Activated T-cell treated with anti-CD3 and anti-CD28 coated beads for 1 hour (primary cell): ENCODE data around the gene CCDC117.
"Not testable (repeated sequence)": the region's sequence is repeated elsewhere in the genome, so short reads cannot be mapped to it uniquely, and the experiment has no call there.

Experiments
- DNase-seq: peaks from one replicate; pipeline ENCODE4 v3.0.0-alpha.2; 2020; ENCODE audit warnings: low read depth

CCDC117 gene, protein sequence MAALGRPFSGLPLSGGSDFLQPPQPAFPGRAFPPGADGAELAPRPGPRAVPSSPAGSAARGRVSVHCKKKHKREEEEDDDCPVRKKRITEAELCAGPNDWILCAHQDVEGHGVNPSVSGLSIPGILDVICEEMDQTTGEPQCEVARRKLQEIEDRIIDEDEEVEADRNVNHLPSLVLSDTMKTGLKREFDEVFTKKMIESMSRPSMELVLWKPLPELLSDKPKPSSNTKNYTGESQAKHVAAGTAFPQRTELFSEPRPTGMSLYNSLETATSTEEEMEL

DNA sequence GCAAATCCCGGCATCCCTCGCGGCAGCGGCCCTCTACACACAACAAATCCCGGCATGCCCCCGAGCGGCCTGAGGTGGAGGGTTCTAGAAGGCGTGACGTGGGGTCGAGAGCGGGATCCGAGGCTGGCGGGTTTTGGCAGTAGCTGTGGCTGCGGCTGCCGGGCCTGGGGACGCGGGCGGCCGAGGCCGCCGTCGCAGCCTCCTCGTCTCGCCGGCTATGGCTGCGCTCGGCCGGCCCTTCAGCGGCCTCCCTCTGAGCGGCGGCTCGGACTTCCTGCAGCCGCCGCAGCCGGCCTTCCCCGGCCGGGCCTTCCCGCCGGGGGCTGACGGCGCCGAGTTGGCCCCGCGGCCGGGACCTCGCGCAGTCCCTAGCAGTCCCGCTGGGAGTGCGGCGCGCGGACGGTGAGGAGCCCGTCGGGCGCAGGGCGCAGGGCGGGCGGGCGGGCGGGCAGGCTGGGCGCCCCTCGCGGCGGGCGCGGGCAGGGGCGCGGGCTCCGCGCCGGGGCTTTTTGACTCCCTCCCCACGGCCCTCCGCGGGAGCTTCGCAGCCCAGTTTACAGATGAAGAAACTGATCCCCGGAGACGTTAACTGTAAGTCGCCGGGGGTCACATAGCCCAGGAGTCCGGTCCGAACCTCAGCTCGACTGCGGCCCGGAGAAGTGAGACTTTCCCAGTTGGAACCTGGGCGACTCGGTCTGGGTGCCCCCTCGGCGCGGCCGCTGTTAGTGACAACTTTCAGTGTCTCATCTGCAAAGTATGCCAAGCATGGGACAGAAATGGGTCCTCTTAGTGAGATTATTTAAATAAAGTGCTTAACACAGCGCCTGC is at the start of gene CCDC117:
Gene CCDC117 (plus strand): TSS at position 63 of the 828 bp plus-strand sequence. CDS start 155 bp downstream, at position 218.
- DNase-seq: peak; percentile 90

DNA sequence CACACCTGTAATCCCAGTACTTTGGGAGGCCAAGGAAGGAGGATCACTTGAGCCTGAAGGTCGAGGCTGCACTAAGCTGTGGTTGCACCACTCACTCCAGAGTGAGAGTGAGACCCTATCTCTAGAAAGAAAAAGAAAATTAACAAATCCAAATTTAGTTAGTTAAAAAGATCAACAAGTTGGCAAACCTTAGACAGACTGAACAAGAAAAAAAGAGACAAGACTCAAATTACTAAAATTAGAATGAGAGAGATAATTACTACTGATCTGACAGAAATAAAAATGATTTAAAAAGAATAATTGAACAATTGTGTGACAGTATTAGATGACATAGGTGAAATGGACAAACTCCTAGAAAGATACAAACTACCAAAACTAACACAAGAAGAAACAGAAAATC is 44.5 kb upstream of the CCDC117 start:
- no peak for DNase-seq

DNA sequence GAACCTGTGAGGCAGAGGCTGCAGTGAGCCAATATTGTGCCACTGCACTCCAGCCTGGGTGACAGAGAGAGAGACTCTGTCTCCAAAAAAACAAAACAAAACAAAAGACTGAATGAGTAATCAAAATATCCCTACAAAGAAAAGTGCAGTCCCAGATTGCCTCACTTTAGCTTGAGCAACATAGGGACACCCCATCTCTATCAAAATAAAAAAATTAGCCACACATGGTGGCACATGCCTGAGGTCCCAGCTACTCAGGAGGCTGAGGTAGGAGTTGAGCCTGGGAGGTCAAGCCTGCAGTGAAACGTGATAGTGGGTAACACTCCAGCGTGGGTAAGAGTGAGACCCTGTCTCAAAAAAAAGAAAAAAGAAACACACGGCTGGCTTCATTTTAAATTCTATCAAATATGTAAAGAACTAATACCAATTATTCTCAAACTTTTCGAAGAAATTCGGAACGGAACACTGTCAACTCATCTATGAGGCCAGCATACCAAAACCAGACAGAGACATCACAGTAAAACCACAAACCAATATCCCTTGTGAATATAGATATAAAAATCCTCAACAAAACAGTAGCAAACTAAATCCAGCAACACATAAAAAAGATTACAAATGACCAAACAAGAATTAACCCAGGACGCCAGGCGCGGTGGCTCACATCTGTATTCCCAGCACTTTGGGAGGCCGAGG is 43.7 kb upstream of the CCDC117 start:
- DNase-seq: no peak

DNA sequence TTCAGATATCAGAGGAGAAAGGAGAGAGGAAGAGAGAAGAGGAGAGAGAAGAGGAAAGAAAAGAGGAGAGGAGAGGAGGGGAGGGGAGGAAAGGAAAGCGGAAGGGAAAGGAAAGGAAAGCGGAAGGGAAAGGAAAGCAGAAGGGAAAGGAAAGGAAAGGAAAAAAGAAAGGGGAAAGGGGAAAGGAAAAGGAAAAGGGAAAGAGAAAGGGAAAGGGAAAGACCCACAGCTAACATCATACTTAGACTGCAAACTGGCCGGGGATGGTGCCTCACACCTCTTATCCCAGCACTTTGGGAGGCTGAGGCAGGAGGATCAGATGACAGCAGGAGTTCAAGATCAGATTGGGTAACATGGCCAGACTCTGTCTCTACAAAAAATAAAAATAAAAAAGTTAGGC is 42.3 kb upstream of the CCDC117 start:
- no peak for DNase-seq

DNA sequence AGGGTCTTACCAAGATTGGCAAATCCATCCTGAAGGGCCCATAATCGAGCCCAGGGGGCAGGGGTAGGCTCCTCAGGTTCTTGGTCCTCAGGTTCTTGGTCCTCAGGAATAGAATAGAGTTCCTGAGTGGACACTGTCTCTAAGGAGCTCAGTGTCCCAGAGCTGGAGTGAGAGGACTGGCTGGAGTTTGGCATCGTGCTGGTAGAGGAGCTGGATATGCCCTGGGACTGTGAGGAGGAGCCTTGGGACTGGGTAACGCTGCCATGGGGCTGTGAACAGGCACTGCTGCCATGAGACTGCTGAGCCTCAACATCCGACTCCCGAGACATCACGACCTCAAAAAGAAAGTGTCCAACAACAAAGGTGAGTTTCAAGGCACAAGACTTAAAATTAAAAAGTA is 38.1 kb upstream of the CCDC117 start:
- DNase-seq: no peak

DNA sequence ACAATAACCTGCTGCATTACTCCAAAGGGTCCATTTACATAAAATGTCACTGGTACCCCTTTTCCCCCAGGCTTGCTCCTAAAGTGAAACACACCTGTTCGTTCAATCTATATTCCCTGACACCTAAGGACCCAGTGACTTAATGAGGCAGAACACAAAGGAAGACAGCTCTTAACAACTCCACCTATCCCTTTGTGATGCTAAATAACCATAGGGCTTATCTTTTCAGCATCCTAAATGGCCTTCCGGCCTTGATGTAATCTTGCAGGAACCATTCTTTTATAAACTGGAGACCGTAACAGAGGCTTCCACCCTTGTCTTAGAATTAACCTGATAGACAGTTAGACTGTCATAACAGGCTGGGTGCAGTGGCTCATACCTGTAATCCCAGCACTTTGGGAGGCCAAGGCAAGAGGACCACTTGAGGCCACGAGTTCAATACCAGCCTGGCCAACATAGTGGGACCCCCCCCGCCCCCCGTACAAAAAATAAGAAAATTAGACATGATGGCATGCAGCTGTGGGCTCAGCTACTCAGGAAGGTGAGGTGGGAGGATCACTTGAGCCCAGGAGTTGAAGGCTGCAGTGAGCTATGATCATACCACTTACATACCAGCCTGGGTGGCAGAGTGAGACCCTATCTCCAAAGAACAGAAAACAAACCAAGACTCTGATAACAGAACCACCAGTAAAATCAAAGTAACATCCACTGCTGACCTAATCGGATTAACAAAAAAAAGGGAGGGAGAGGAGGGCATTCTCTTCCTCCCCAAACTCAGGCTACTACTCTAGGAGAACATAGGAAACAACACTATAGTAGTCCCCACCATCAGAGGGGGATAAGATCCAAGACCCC is 36.0 kb upstream of the CCDC117 start:
- DNase-seq: no peak

DNA sequence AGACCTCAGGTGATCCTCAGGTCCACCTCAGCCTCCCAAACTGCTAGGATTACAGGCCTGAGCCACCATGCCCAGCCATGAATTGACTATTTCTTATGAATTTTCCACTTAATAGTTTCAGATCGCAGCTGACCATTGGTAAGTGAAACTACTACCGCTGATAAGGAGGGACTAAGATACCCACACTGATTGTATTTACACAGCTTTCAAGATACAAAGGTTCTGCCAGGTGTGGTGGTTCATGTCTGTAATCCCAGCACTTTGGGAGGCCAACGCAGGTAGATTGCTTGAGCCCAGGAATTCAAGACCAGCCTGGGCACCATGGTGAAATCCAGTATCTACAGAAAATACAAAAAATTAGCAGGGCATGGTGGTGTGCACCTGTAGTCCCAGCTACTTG is 34.8 kb upstream of the CCDC117 start:
- DNase-seq: no peak

DNA sequence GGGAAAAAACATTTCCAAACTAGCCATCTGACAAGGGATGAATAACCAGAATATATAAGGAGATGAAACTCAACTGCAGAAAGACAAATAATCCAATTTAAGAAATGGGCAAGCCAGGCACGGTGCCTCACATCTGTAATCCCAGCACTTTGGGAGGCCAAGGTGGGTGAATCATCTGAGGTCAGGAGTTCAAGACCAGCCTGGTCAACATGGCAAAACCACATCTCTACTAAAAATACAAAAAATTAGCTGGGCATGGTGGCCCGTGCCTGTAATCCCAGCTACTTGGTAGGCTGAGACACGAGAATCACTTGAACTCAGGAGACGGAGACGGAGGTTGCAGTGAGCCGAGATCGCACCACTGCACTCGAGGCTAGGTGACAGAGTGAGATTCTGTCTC is 33.6 kb upstream of the CCDC117 start:
- DNase-seq: not testable (repeated sequence)

DNA sequence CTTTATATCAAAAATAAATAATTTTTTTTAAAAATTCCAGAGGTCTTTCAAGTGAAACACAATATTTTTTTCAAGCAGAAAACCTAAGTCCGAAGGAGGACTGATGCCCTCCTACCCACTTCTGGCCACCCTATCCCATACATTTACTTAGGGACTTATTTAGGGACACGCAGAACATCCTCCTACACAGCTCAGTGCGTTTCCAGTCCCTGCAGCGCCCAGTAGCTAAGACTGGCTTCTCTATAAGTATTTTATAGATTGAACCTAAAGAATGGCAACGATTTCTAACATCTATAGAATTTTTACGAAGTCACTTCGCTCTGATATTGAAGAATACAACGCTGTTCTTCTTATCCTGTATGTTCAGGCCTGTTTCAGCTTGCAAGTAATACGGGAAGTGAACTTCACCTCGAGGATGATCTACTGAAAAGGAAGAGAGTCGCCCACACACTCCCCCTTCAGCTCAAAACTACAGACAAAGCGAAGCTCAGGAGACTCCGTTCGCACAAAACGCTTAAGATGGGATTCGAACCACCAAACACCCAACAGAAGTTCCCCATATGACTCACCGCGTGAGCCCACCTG is 31.2 kb upstream of the CCDC117 start:
- no peak for DNase-seq

DNA sequence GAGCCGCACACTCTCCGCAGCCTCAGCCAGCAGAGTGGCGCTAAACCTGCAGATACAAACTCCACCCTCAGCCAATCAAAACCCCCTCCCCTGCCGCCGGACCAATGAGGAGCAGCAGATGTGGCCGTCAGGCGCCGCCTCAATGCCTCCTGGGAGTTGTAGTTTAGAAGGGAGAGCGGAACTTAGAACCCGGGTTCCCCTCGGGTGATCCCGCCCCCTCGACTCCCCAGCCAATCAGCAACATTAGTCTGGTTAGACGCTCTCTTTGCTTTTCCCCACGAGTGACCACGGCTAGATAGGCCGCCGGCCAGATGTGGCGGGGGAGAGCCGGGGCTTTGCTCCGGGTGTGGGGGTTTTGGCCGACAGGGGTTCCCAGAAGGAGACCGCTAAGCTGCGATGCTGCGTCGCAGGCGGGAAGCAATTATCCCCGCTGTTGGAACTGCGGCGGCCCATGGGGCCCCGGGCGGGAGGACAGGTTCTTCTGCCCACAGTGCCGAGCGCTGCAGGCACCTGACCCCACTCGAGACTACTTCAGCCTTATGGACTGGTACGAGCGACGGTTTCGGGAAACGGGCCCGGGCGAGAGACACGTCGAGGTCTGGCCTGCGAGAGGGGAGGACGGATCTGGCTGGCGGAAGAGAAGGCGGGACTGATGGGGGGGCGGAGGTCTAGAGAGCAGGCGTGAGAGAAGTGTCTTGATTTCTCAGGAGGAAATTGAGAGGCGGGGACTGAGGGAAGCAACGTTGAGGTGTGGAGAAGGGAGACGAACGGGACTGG is 30.5 kb upstream of the CCDC117 start, which contains the start of the genes CHEK2 and HSCB:
Gene CHEK2 (minus strand): TSS at position 36 of the 777 bp plus-strand sequence. CDS start 7,099 bp downstream, outside the sequence.
Gene HSCB (plus strand): TSS at position 255 of the 777 bp plus-strand sequence. CDS start 57 bp downstream, at position 312.
- peak; percentile 93 for DNase-seq

DNA sequence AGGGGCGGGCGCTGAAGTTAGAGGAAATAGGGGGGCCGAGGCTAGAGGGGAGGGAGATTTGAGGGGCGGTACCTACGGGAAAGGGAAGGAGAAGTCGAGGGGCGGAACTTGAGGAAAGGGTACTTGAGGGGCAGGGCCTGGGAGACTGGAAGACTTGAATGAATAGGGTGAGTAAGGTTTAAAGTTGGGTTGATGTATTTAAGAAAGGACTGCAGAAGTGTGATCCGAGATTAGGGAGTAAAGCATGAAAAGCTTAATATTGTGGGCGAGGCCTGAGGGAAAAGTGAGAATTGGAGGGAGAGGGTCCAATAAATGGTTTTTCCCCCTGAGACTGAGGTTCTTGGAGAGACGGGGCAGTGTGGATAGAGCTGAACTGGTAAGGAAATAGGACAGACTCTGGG is 29.9 kb upstream of the CCDC117 start:
- DNase-seq: no peak

DNA sequence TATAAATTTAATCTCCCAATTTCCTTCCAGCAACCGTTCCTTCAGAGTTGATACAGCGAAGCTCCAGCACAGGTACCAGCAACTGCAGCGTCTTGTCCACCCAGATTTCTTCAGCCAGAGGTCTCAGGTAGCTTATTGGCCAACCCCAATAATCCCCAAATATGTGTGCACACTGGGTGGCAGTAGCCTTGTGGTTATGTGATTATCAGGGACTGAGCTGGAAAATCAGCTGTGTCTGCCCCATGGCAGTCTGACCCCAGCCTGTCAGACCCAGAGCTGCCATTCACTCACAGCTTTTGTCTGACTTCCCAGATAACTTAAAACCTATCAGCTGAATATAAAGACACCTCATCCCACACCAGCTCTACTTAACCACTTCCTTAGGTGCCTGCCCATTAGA is 28.6 kb upstream of the CCDC117 start:
- no peak for DNase-seq

DNA sequence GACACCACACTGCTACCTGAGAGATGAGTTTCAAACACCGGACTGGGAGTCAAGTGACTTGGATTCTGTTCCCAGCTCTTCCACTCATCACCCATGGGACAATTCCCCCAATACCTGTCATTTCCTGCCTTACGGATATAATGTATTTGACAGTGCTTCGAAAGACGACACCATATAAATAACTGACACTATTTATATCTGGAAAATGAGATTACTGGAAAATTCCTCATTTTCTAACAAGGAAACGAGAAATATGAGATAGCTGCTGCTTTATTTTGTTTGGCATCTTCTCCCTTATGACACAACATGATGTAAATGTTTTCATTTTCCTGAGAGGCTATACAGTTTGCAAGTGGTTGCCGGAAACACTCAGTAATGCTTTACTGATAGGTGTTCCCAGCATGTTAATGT is 22.0 kb upstream of the CCDC117 start:
- DNase-seq: no peak

DNA sequence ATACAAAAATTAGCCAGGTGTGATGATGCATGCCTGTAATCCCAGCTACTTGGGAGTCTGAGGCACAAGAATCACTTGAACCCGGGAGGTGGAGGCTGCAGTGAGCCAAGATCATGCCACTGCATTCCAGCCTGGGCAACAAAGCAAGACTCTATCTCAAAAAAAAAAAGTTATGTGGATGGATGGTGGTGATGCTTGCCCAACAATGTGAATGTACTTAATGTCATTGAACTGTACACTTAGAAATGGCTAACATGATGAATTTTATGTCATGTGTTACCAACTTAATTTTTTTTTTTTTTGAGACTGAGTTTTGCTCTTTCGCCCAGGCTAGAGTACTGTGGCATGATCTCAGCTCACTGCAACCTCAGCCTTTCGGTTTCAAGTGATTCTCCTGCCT is 18.0 kb upstream of the CCDC117 start:
- DNase-seq: not testable (repeated sequence)

DNA sequence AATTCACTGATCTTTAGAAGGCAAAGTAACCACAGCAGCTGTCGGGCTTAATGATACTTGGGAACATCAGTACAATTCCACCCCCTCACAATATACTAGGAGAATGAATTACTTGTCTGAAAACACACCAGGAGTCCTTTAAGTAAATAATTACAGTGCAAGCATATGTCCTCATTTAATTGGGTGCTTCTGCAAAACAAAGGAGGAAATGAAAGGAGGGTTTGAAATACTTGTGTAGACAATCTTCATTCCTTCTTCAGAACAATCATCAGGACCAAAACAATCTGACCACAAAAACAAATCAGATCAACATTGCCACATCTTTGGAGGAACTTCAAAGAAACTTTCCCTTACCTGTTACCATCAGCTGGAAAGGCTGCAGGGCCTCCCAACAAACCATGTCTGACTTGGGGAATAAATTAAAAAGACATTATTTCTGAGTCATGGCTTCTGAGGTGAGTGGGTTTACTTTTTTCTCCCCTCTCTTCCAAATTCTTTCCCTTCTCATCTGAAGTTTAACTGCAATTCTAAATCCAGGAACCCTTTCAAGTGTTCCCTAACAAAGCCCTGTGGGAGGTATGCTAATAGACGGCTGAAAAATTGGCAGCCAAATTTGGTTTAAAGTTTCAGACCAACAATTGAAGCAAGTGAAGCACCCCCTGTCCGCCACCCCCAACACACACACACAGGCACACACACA is 12.5 kb upstream of the CCDC117 start:
- DNase-seq: no peak

DNA sequence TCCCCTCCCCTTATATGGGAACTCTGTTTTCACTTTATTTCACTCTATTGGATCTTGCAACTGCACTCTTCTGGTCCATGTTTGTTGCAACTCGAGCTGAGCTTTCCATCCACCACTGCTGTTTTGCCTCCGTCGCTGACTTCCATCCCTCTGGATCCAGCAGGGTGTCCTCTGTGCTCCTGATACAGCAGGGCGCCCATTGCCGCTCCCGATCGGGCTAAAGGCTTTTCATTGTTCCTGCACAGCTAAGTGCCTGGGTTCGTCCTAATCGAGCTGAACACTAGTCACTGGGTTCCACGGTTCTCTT is 11.1 kb upstream of the CCDC117 start:
- DNase-seq: no peak

DNA sequence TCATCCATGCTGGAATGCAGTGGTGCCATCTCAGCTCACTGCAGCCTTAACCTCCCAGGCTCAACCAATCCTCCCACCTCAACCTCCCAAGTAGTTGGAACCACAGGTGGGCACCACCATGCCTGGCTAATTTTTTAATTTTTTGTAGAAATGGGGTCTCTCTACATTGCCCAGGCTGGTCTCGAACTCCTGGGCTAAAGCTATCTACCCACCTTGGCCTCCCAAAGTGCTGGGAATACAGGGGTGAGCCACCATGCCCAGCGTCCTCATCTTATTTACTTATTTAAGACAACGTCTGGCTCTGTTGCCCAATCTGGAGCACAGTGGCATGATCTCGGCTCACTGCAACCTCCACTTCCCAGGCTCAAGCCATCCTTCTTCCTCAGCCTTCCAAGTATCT is 10.5 kb upstream of the CCDC117 start:
- not testable (repeated sequence) for DNase-seq

DNA sequence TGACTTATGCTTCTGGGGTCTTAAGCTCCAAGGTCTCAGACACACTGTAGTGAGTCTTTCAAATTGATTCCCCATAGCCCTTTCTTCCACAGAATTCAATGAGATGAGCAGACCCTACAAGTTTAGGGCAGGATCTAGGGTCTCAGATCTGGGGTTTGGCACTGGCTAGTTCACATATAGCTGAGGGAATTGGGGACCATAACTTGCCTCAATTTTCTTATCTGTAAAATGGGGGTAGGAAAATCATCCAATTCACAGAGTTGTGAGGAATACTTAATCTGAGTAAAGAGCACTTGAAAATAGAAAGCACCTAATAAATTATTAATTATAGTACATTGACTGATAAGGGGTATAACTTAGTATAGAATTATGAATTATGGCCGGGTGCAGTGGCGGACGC is 5.9 kb upstream of the CCDC117 start:
- DNase-seq: no peak

DNA sequence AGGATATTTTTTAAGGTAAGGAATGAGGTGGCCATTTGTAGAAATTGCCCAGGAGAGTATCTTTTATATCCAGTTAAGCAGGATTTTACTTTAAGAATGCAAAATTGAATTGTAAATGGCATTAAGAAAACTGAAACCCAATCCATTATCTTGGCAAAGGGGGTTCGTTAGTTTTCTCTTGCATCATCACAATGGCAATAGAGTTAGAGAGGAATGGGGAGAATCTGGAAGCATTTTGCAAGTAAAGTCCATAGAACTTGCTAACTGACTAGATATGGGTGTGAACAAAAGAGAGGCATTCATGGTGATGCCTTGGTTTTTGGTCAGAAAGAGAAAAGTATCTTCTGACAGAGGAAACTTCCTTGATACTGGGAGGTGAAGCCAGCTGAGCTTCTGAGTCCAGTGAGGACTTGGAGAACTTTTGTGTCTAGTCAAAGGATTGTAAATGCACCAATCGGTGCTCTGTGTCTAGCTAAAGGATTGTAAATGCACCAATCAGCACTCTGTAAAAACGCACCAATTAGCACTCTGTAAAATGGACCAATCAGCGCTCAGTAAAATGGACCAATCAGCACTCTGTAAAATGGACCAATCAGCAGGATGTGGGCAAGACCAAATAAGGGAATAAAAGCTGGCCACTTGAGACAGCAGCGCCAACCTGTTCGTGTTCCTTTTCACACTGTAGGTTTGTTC is 3.6 kb upstream of the CCDC117 start:
- DNase-seq: no peak
